Measurements from ENCODE around the gene ROR1.

Gene ROR1

GRCh38 chr1:64112281-64112680 is 338.5 kb downstream of the ROR1 start:
- Histone ChIP-seq H3K36me3 (ENCODE audit: control insufficient read depth, insufficient read depth, low read length) (no peaks in the 10 kb centered on the region), H3K4me1 (ENCODE audit: control insufficient read depth, insufficient read depth, low read length, poor library complexity, severe bottlenecking) (peaks cover 32% of the 10 kb centered on the region), H3K4me3 (ENCODE audit: extremely low read depth, insufficient read depth, low read length, poor library complexity, severe bottlenecking) (no peak overlapping the region), H3K27ac (ENCODE audit: low read depth, low read length, severe bottlenecking) (peak overlapping the region; percentile 52), H3K9me3 (ENCODE audit: control insufficient read depth, low read length) (no peaks in the 10 kb centered on the region)
- 87 to 94% methylated on average over 2 of the region's 2 CpGs for WGBS, 2 experiments (ENCODE audit: insufficient coverage in 2 of 2)

DNA sequence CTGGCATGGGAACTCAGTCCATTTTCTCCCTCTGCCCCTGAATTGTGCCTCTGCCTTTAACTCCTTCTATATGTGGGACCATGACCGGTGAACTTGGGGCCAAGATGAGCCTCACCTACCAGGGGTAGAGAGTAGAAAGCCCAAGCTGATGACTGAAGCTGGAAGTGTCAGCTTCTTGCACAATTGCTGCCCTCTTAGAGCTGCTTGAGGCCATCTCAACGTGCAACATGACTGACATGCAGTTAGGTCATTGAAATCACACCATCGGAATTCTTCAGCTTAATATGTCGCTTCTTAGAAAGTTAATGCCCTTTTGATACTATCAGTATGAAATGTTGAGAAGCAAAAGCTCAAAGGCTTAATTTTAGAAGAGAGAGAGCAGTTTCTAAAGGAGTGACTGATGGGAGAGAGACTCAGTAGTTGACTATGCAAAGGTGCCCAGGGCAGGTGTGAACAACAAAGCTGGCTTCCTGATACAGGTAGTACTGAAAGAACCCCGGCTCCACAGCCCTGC is 340.3 kb downstream of the ROR1 start:
- Histone ChIP-seq H3K36me3 (ENCODE audit: control insufficient read depth, insufficient read depth, low read length) (no peaks in the 10 kb centered on the region), H3K9me3 (ENCODE audit: control insufficient read depth, low read length) (no peaks in the 10 kb centered on the region), H3K4me3 (ENCODE audit: extremely low read depth, insufficient read depth, low read length, poor library complexity, severe bottlenecking) (no peak overlapping the region), H3K4me1 (ENCODE audit: control insufficient read depth, insufficient read depth, low read length, poor library complexity, severe bottlenecking) (peaks cover 32% of the 10 kb centered on the region), H3K27ac (ENCODE audit: low read depth, low read length, severe bottlenecking) (no peak overlapping the region)
- WGBS, 2 experiments (ENCODE audit: insufficient coverage in 2 of 2): 87 to 97% methylated on average over 4 of the region's 5 CpGs

GRCh38 chr1:64116537-64116936 is 342.7 kb downstream of the ROR1 start:
- no peaks in the 10 kb centered on the region for H3K36me3 ChIP-seq (ENCODE audit: control insufficient read depth, insufficient read depth, low read length)
- 65 to 94% methylated on average over 2 of the region's 5 CpGs for WGBS, 2 experiments (ENCODE audit: insufficient coverage in 2 of 2)

DNA sequence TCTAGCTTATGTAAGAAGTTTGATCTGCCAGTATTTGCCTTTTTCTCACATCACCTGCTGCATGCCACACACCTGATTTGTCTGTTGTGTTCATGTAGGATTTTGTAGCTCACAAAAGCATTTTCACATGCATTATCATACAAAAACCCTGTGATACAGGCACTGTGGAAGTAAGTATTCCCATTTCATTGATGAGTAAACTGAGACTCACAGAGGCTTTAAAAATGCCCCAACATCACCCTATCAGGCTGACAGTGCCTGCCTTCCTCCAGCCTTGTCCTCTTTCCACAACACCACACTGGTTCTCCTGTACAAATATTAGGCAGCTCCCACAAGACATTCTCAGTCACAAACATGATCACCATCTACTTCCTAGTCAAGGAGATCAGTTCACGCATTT is 343.7 kb downstream of the ROR1 start:
- H3K4me1 ChIP-seq (ENCODE audit: control insufficient read depth, insufficient read depth, low read length, poor library complexity, severe bottlenecking): peaks cover 6% of the 10 kb centered on the region
- H3K4me3 ChIP-seq (ENCODE audit: extremely low read depth, insufficient read depth, low read length, poor library complexity, severe bottlenecking): no peak overlapping the region
- H3K9me3 ChIP-seq (ENCODE audit: control insufficient read depth, low read length): no peaks in the 10 kb centered on the region
- H3K36me3 ChIP-seq (ENCODE audit: control insufficient read depth, insufficient read depth, low read length): no peaks in the 10 kb centered on the region
- WGBS, 2 experiments (ENCODE audit: insufficient coverage in 2 of 2): 44% methylated on average over 1 of the region's 1 CpG; no CpG with 5 or more reads in 1 of the 2 experiments
- no peak overlapping the region for H3K27ac ChIP-seq (ENCODE audit: low read depth, low read length, severe bottlenecking)

More at GRCh38 chr1:64116537-64116936, 342.7 kb downstream of the ROR1 start:
- Histone ChIP-seq H3K4me1 (ENCODE audit: control insufficient read depth, insufficient read depth, low read length, poor library complexity, severe bottlenecking) (peaks cover 12% of the 10 kb centered on the region), H3K9me3 (ENCODE audit: control insufficient read depth, low read length) (no peaks in the 10 kb centered on the region), H3K27ac (ENCODE audit: low read depth, low read length, severe bottlenecking) (no peak overlapping the region), H3K4me3 (ENCODE audit: extremely low read depth, insufficient read depth, low read length, poor library complexity, severe bottlenecking) (no peak overlapping the region)

- no peak overlapping the region for H3K27ac ChIP-seq (ENCODE audit: low read depth, low read length, severe bottlenecking)
- no peaks in the 10 kb centered on the region for H3K4me1 ChIP-seq (ENCODE audit: control insufficient read depth, insufficient read depth, low read length, poor library complexity, severe bottlenecking)
- 100% methylated on average over 1 of the region's 1 CpG; no CpG with 5 or more reads in 1 of the 2 experiments for WGBS, 2 experiments (ENCODE audit: insufficient coverage in 2 of 2)
- H3K9me3 ChIP-seq (ENCODE audit: control insufficient read depth, low read length): no peaks in the 10 kb centered on the region
- H3K4me3 ChIP-seq (ENCODE audit: extremely low read depth, insufficient read depth, low read length, poor library complexity, severe bottlenecking): no peak overlapping the region
- H3K36me3 ChIP-seq (ENCODE audit: control insufficient read depth, insufficient read depth, low read length): no peaks in the 10 kb centered on the region
Observed at GRCh38 chr1:64121766-64122385, 348.1 kb downstream of the ROR1 start.

- no peaks in the 10 kb centered on the region for H3K36me3 ChIP-seq (ENCODE audit: control insufficient read depth, insufficient read depth, low read length)
- H3K9me3 ChIP-seq (ENCODE audit: control insufficient read depth, low read length): no peaks in the 10 kb centered on the region
- WGBS, 2 experiments (ENCODE audit: insufficient coverage in 2 of 2): 100% methylated on average over 1 of the region's 3 CpGs
- no peak overlapping the region for H3K27ac ChIP-seq (ENCODE audit: low read depth, low read length, severe bottlenecking)
- H3K4me1 ChIP-seq (ENCODE audit: control insufficient read depth, insufficient read depth, low read length, poor library complexity, severe bottlenecking): no peaks in the 10 kb centered on the region
- H3K4me3 ChIP-seq (ENCODE audit: extremely low read depth, insufficient read depth, low read length, poor library complexity, severe bottlenecking): no peak overlapping the region
Observed at GRCh38 chr1:64122588-64122987, 348.8 kb downstream of the ROR1 start.

- Histone ChIP-seq H3K36me3 (ENCODE audit: control insufficient read depth, insufficient read depth, low read length) (no peaks in the 10 kb centered on the region), H3K4me3 (ENCODE audit: extremely low read depth, insufficient read depth, low read length, poor library complexity, severe bottlenecking) (no peak overlapping the region), H3K27ac (ENCODE audit: low read depth, low read length, severe bottlenecking) (no peak overlapping the region), H3K4me1 (ENCODE audit: control insufficient read depth, insufficient read depth, low read length, poor library complexity, severe bottlenecking) (no peaks in the 10 kb centered on the region), H3K9me3 (ENCODE audit: control insufficient read depth, low read length) (no peaks in the 10 kb centered on the region)
- WGBS, 2 experiments (ENCODE audit: insufficient coverage in 2 of 2): 100% methylated on average over 2 to 4 of the region's 7 CpGs
Observed at GRCh38 chr1:64124704-64125440, 351.1 kb downstream of the ROR1 start.

DNA sequence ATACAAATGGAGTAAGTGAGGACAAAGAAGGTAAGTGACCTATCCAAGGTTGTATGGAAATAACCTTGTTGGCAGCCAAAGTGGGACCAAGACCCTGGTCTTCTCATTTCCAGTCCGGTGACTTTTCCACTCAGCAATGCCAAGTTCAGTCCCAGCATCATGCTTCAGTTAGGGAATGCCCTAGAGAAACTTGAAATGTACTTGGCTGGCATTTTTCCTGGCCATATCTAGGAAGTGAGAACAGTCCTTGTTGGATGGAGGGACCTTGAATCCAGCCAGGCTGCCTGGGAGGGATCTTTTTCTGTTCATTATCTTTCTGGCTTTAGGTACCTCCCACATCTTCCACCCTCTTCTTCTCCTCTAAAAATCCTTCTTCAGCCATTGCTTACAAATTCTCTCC is 352.8 kb downstream of the ROR1 start:
- 100% methylated on average over 1 of the region's 1 CpG for WGBS, 2 experiments (ENCODE audit: insufficient coverage in 2 of 2)
- Histone ChIP-seq H3K4me3 (ENCODE audit: extremely low read depth, insufficient read depth, low read length, poor library complexity, severe bottlenecking) (no peak overlapping the region), H3K4me1 (ENCODE audit: control insufficient read depth, insufficient read depth, low read length, poor library complexity, severe bottlenecking) (no peaks in the 10 kb centered on the region), H3K27ac (ENCODE audit: low read depth, low read length, severe bottlenecking) (no peak overlapping the region), H3K9me3 (ENCODE audit: control insufficient read depth, low read length) (no peaks in the 10 kb centered on the region), H3K36me3 (ENCODE audit: control insufficient read depth, insufficient read depth, low read length) (no peaks in the 10 kb centered on the region)

DNA sequence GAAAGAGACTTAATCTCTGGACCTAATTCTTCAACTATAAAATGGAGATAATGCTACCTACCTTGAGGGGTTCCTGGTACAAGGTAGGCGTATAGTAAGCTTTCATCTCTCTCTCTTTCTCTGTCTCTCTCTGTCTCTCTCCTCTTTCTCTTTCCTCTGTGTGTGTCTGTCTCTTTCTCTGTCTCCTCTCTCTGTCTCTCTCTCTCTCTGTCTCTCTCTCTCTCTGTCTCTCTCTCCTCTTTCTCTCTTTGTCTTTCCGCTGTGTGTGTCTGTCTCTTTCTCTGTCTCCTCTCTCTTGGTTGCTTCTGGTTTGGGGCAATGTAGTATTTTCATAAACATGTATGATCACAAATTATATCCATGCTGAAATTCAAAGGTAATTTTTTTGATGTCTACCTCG is 353.5 kb downstream of the ROR1 start:
- H3K27ac ChIP-seq (ENCODE audit: low read depth, low read length, severe bottlenecking): no peak overlapping the region
- H3K9me3 ChIP-seq (ENCODE audit: control insufficient read depth, low read length): no peaks in the 10 kb centered on the region
- no peaks in the 10 kb centered on the region for H3K4me1 ChIP-seq (ENCODE audit: control insufficient read depth, insufficient read depth, low read length, poor library complexity, severe bottlenecking)
- no peaks in the 10 kb centered on the region for H3K36me3 ChIP-seq (ENCODE audit: control insufficient read depth, insufficient read depth, low read length)
- H3K4me3 ChIP-seq (ENCODE audit: extremely low read depth, insufficient read depth, low read length, poor library complexity, severe bottlenecking): no peak overlapping the region
- WGBS, 2 experiments (ENCODE audit: insufficient coverage in 2 of 2): no CpG with 5 or more reads among the region's 3 CpGs

DNA sequence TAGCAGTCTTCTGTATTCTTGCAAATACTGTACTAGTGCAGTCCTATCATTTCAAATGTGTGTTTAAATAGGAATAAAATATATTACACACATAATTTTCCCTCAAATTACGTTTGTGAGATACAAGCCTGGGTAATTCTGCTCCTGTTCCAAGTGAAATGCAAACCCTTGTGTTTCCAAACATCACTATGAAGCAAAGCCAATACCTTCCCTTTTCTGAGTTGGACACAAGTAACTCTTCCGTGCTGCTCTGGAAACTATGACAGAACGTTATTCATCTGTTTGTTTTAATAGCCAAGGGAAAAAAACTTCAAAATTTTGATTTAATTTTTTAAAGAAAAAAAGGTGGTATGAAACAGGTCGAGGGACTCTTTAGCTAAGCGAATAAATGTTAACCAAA is 355.9 kb downstream of the ROR1 start:
- H3K4me3 ChIP-seq (ENCODE audit: extremely low read depth, insufficient read depth, low read length, poor library complexity, severe bottlenecking): no peak overlapping the region
- 92 to 100% methylated on average over 1 to 3 of the region's 5 CpGs for WGBS, 2 experiments (ENCODE audit: insufficient coverage in 2 of 2)
- peaks cover 5% of the 10 kb centered on the region for H3K4me1 ChIP-seq (ENCODE audit: control insufficient read depth, insufficient read depth, low read length, poor library complexity, severe bottlenecking)
- no peaks in the 10 kb centered on the region for H3K9me3 ChIP-seq (ENCODE audit: control insufficient read depth, low read length)
- H3K36me3 ChIP-seq (ENCODE audit: control insufficient read depth, insufficient read depth, low read length): no peaks in the 10 kb centered on the region
- no peak overlapping the region for H3K27ac ChIP-seq (ENCODE audit: low read depth, low read length, severe bottlenecking)

- Histone ChIP-seq H3K4me1 (ENCODE audit: control insufficient read depth, insufficient read depth, low read length, poor library complexity, severe bottlenecking) (peaks cover 5% of the 10 kb centered on the region), H3K36me3 (ENCODE audit: control insufficient read depth, insufficient read depth, low read length) (no peaks in the 10 kb centered on the region), H3K27ac (ENCODE audit: low read depth, low read length, severe bottlenecking) (no peak overlapping the region), H3K4me3 (ENCODE audit: extremely low read depth, insufficient read depth, low read length, poor library complexity, severe bottlenecking) (no peak overlapping the region), H3K9me3 (ENCODE audit: control insufficient read depth, low read length) (no peaks in the 10 kb centered on the region)
- WGBS, 2 experiments (ENCODE audit: insufficient coverage in 2 of 2): 80% methylated on average over 1 of the region's 2 CpGs; no CpG with 5 or more reads in 1 of the 2 experiments
Observed at GRCh38 chr1:64131155-64131554, 357.3 kb downstream of the ROR1 start.

All from mesodermal cell (in vitro differentiated cells).